Astrocyte (in vitro differentiated cells and primary cell): ENCODE measurements around the gene TNRC6C. TPM values are rescaled to one million over a fixed set of nuclear protein-coding genes. Genes with fewer than 3 reads are reported as not detected.

Experiments
- DNase-seq: peaks from one replicate; pipeline ENCODE4 v3.0.0-alpha.2; 2010; ENCODE audit warnings: low read depth
- FAIRE-seq: peaks from 2 replicates; lab custom pipeline; 2011; peaks lifted over from hg19 to GRCh38; lab: Jason Lieb, UNC
- H2AFZ ChIP-seq: 2 replicates; pipeline ENCODE4 v1.6.0; 2012; ENCODE audit warnings: low read depth, low read length, inconsistent platforms
- H3K27ac ChIP-seq: 2 replicates; pipeline ENCODE4 v1.5.1; 2011; ENCODE audit warnings: low read depth, low read length, inconsistent platforms
- H3K27me3 ChIP-seq: 2 replicates; pipeline ENCODE4 v1.6.0; 2011; ENCODE audit warnings: low read length, inconsistent platforms; ENCODE audit not compliant: insufficient read depth
- H3K36me3 ChIP-seq: 2 replicates; pipeline ENCODE4 v1.5.1; 2011; ENCODE audit warnings: low read length, inconsistent platforms; ENCODE audit not compliant: insufficient read depth
- H3K4me1 ChIP-seq: 2 replicates; pipeline ENCODE4 v1.5.1; 2011; ENCODE audit warnings: low read length, inconsistent platforms; ENCODE audit not compliant: insufficient read depth
- H3K4me2 ChIP-seq: 2 replicates; pipeline ENCODE4 v1.6.0; 2012; ENCODE audit warnings: low read length, inconsistent platforms
- H3K4me3 ChIP-seq: 2 replicates; pipeline ENCODE4 v1.5.1; 2011; ENCODE audit warnings: low read depth, mild to moderate bottlenecking, low read length, inconsistent platforms; ENCODE audit not compliant: insufficient read depth
- H3K79me2 ChIP-seq: 2 replicates; pipeline ENCODE4 v1.6.0; 2012; ENCODE audit warnings: mild to moderate bottlenecking, low read length, inconsistent platforms; ENCODE audit not compliant: insufficient read depth
- H3K9ac ChIP-seq: 2 replicates; pipeline ENCODE4 v1.6.0; 2012; ENCODE audit warnings: mild to moderate bottlenecking, low read length, inconsistent platforms
- H3K9me3 ChIP-seq: 2 replicates; pipeline ENCODE4 v1.5.1; 2012; ENCODE audit warnings: low read depth, mild to moderate bottlenecking, low read length, inconsistent platforms; ENCODE audit not compliant: insufficient read depth
- H4K20me1 ChIP-seq: 2 replicates; pipeline ENCODE4 v1.6.0; 2012; ENCODE audit warnings: low read length, inconsistent platforms; ENCODE audit not compliant: insufficient read depth
- H3K27ac Mint-ChIP-seq: one replicate; pipeline ENCODE4 v1.8.0; 2021; ENCODE audit warnings: mild to moderate bottlenecking, mixed read lengths; ENCODE audit not compliant: unreplicated experiment
- H3K27me3 Mint-ChIP-seq: one replicate; pipeline ENCODE4 v1.8.0; 2021; ENCODE audit warnings: low read depth, mixed read lengths; ENCODE audit not compliant: unreplicated experiment
- H3K36me3 Mint-ChIP-seq: one replicate; pipeline ENCODE4 v1.8.0; 2021; ENCODE audit warnings: low read depth, mixed read lengths; ENCODE audit not compliant: unreplicated experiment
- H3K4me1 Mint-ChIP-seq: one replicate; pipeline ENCODE4 v1.8.0; 2021; ENCODE audit warnings: low read depth, mixed read lengths; ENCODE audit not compliant: unreplicated experiment
- H3K4me3 Mint-ChIP-seq: one replicate; pipeline ENCODE4 v1.8.0; 2021; ENCODE audit warnings: mild to moderate bottlenecking, moderate library complexity, mixed read lengths; ENCODE audit not compliant: unreplicated experiment
- H3K9me3 Mint-ChIP-seq: one replicate; pipeline ENCODE4 v1.8.0; 2021; ENCODE audit warnings: mild to moderate bottlenecking, mixed read lengths; ENCODE audit not compliant: unreplicated experiment
- EZH2 ChIP-seq: IDR thresholded peaks from 2 replicates; pipeline ENCODE4 v1.6.1; 2012; ENCODE audit warnings: mild to moderate bottlenecking, low read length, inconsistent platforms; ENCODE audit not compliant: insufficient read depth
- total RNA-seq: library from RNA; stranded (reverse); gene quantifications from 2 replicates; pipeline ENCODE4 v1.2.1, GENCODE V29; 2021
- TF ChIP-seq, protein P1 (sequence below): IDR thresholded peaks from 2 replicates; pipeline ENCODE4 v1.5.1; 2011; ENCODE audit warnings: low read depth, mild to moderate bottlenecking, inconsistent platforms, low read length, moderate library complexity; ENCODE audit not compliant: insufficient read depth

The TNRC6C gene
- total RNA-seq, 1 donor from 2014 or later, result 7.3 TPM

DNA sequence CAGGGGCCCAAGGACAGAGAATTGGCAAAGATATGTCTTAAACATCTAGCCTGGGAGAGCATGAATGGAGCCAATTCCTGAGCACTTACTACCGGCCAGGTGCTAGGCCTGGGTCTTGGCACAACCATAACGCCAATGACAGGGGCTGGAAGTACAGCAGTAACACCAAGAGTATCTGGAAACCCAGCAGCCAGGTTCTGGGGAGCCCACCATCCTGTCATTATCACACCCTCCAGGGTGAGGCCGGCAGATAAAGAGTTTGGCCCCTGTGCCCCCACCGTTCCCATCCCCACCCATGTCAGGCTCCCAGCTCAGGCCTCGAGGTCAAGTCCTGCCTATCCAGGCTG, 171.6 kb downstream of the TNRC6C start:
- Histone ChIP-seq H3K4me1 (peaks cover 11% of the 10 kb centered on the region), H3K9ac (no peak overlapping the region), H3K79me2 (no peaks in the 10 kb centered on the region), H3K4me3 (no peak overlapping the region), H3K27ac (no peak overlapping the region), H2AFZ (no peak overlapping the region), H4K20me1 (no peaks in the 10 kb centered on the region), H3K9me3 (no peaks in the 10 kb centered on the region), H3K36me3 (no peaks in the 10 kb centered on the region), H3K27me3 (peaks cover 12% of the 10 kb centered on the region), H3K4me2 (no peak overlapping the region)
- no peaks in the 10 kb centered on the region for H3K36me3 Mint-ChIP-seq
- H3K4me3 Mint-ChIP-seq, result no peak overlapping the region
- peaks cover 2% of the 10 kb centered on the region for H3K4me1 Mint-ChIP-seq
- no peak for FAIRE-seq
- H3K27me3 Mint-ChIP-seq, result peaks cover 12% of the 10 kb centered on the region
- H3K27ac Mint-ChIP-seq, result no peak overlapping the region
- no peaks in the 10 kb centered on the region for H3K9me3 Mint-ChIP-seq
- TF ChIP-seq, protein P1, sequence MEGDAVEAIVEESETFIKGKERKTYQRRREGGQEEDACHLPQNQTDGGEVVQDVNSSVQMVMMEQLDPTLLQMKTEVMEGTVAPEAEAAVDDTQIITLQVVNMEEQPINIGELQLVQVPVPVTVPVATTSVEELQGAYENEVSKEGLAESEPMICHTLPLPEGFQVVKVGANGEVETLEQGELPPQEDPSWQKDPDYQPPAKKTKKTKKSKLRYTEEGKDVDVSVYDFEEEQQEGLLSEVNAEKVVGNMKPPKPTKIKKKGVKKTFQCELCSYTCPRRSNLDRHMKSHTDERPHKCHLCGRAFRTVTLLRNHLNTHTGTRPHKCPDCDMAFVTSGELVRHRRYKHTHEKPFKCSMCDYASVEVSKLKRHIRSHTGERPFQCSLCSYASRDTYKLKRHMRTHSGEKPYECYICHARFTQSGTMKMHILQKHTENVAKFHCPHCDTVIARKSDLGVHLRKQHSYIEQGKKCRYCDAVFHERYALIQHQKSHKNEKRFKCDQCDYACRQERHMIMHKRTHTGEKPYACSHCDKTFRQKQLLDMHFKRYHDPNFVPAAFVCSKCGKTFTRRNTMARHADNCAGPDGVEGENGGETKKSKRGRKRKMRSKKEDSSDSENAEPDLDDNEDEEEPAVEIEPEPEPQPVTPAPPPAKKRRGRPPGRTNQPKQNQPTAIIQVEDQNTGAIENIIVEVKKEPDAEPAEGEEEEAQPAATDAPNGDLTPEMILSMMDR, result no peak
- no peak for TF ChIP-seq EZH2
- DNase-seq, result no peak

DNA sequence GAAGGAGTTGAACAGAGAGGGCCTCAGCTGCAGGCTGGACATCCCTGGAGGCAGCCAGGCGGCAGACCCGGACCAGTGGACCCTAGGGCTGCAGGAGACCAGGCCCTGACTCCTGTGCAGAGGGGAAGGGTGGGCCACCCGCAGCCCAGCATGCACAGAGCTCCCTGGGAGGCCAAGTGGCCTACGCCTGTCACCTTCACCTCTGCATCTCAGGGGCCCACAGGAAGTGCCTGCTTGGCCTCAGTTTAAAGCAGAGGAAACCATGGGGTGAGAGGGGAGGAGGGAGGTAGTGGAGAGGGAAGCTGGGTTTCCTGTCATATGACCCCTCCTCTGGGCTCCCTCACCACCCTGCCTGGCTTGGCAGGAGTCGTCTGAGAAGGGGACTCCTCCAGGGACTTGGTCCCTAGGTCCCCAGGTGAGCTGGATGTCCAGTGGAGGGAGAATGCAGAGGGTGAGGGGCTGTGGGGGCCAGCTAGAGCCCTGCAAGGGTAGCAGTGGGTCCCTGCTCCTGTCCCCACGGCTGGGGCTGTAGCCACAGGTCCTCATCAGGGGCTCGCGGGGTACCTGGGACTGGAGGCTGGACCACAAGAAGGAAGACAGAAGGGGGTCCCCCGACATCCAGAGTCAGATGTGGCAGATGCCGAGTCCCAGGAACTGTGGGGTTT, 172.1 kb downstream of the TNRC6C start, which contains the start of gene TMC8:
TSS of gene TMC8 (plus strand) at position 335 of the 665 bp plus-strand sequence. CDS start 818 bp downstream, outside the sequence.
- TF ChIP-seq, protein P1, result no peak
- no peak for TF ChIP-seq EZH2
- Mint-ChIP-seq H3K9me3 (no peaks in the 10 kb centered on the region), H3K4me3 (no peak within 1 kb of the TSS), H3K27ac (no peak within 1 kb of the TSS), H3K4me1 (peaks cover 2% of the 10 kb centered on the region), H3K27me3 (peaks cover 15% of the 10 kb centered on the region), H3K36me3 (no peaks in the 10 kb centered on the region)
- no peak within 1 kb of the TSS for H3K27ac ChIP-seq
- H3K79me2 ChIP-seq, result no peaks in the 10 kb centered on the region
- H3K9me3 ChIP-seq, result no peaks in the 10 kb centered on the region
- H3K27me3 ChIP-seq, result peaks cover 15% of the 10 kb centered on the region
- H3K9ac ChIP-seq, result no peak within 1 kb of the TSS
- no peak within 1 kb of the TSS for H3K4me3 ChIP-seq
- no peaks in the 10 kb centered on the region for H3K36me3 ChIP-seq
- H3K4me2 ChIP-seq, result no peak within 1 kb of the TSS
- no peak within 1 kb of the TSS for H2AFZ ChIP-seq
- DNase-seq (no peak), FAIRE-seq (no peak)
- H3K4me1 ChIP-seq, result peaks cover 11% of the 10 kb centered on the region
- H4K20me1 ChIP-seq, result no peaks in the 10 kb centered on the region
